Measurements from ENCODE around the gene GLTPD2.
"Not testable (repeated sequence)": the region's sequence is repeated elsewhere in the genome, so short reads cannot be mapped to it uniquely, and the experiment has no call there.

Gene GLTPD2

GRCh38 chr17:4808378-4808767, 19.6 kb downstream of the GLTPD2 start:
- DNase-seq (ENCODE audit: low spot score) = peak; percentile 74

- no peak for DNase-seq (ENCODE audit: low spot score)
These were observed 22.0 kb downstream of the GLTPD2 start for GRCh38 chr17:4810696-4811290.

GRCh38 chr17:4811471-4811870, 22.7 kb downstream of the GLTPD2 start:
- DNase-seq (ENCODE audit: low spot score) = no peak

GRCh38 chr17:4812690-4813089, 23.9 kb downstream of the GLTPD2 start:
- no peak for DNase-seq (ENCODE audit: low spot score)

GRCh38 chr17:4815043-4815675, 26.4 kb downstream of the GLTPD2 start:
- no peak for DNase-seq (ENCODE audit: low spot score)

GRCh38 chr17:4816826-4817225, 28.1 kb downstream of the GLTPD2 start:
- no peak for DNase-seq (ENCODE audit: low spot score)

GRCh38 chr17:4818276-4818675, 29.5 kb downstream of the GLTPD2 start:
- no peak for DNase-seq (ENCODE audit: low spot score)

GRCh38 chr17:4822835-4823234, 34.1 kb downstream of the GLTPD2 start:
- DNase-seq (ENCODE audit: low spot score) = no peak

GRCh38 chr17:4823373-4824089, 34.8 kb downstream of the GLTPD2 start:
- DNase-seq (ENCODE audit: low spot score) = no peak

GRCh38 chr17:4827399-4827798, 38.6 kb downstream of the GLTPD2 start:
- no peak for DNase-seq (ENCODE audit: low spot score)

GRCh38 chr17:4832829-4833177, 44.0 kb downstream of the GLTPD2 start:
- not testable (repeated sequence) for DNase-seq (ENCODE audit: low spot score)

- DNase-seq (ENCODE audit: low spot score) = peak; percentile 90
These were observed 44.6 kb downstream of the GLTPD2 start, which contains the start of gene MINK1 for GRCh38 chr17:4833178-4833940. MINK1 (plus strand) TSS chr17:4833340; CDS start chr17:4833584, 244 bp downstream.

GRCh38 chr17:4833941-4834680, 45.3 kb downstream of the GLTPD2 start:
- no peak for DNase-seq (ENCODE audit: low spot score)

GRCh38 chr17:4834681-4835020, 45.9 kb downstream of the GLTPD2 start:
- no peak for DNase-seq (ENCODE audit: low spot score)

GRCh38 chr17:4836221-4836620, 47.5 kb downstream of the GLTPD2 start:
- DNase-seq (ENCODE audit: low spot score) = no peak

GRCh38 chr17:4837471-4838308, 48.9 kb downstream of the GLTPD2 start:
- DNase-seq (ENCODE audit: low spot score) = peak; percentile 82

GRCh38 chr17:4838309-4838785, 49.6 kb downstream of the GLTPD2 start:
- no peak for DNase-seq (ENCODE audit: low spot score)

- DNase-seq (ENCODE audit: low spot score) = no peak
These were observed 50.5 kb downstream of the GLTPD2 start for GRCh38 chr17:4839221-4839620.

Data from Ammon's horn (tissue), 1 donor.